NCI-H2196 (cell line): ENCODE data around the gene PRKD1.

Source experiments
- DNase-seq: peaks from one replicate; lab custom pipeline; 2025; ENCODE audit not compliant: unreplicated experiment; lab: John Stamatoyannopoulos, UW

PRKD1 gene

GRCh38 chr14:29627137-29627536, 300.5 kb downstream of the PRKD1 start:
- DNase-seq, result no peak

- DNase-seq, result peak; percentile 37
Observed at GRCh38 chr14:29618323-29619067, 309.2 kb downstream of the PRKD1 start.

GRCh38 chr14:29616922-29617321, 310.7 kb downstream of the PRKD1 start:
- no peak for DNase-seq

- DNase-seq, result no peak
Observed at GRCh38 chr14:29608861-29609260, 318.8 kb downstream of the PRKD1 start.

GRCh38 chr14:29607169-29607568, 320.5 kb downstream of the PRKD1 start:
- DNase-seq, result no peak

- DNase-seq, result no peak
Observed at GRCh38 chr14:29603696-29604095, 324.0 kb downstream of the PRKD1 start.

- DNase-seq, result no peak
Observed at GRCh38 chr14:29601616-29602015, 326.0 kb downstream of the PRKD1 start.

- DNase-seq, result no peak
Observed at GRCh38 chr14:29587761-29588470, 339.7 kb downstream of the PRKD1 start.

GRCh38 chr14:29587046-29587445, 340.6 kb downstream of the PRKD1 start:
- DNase-seq, result no peak

- DNase-seq, result peak; percentile 66
Observed at GRCh38 chr14:29584992-29585391, 342.7 kb downstream of the PRKD1 start.

- DNase-seq, result no peak
Observed at GRCh38 chr14:29580763-29581162, 346.9 kb downstream of the PRKD1 start.

- no peak for DNase-seq
Observed at GRCh38 chr14:29579838-29580237, 347.8 kb downstream of the PRKD1 start.

- DNase-seq, result no peak
Observed at GRCh38 chr14:29576927-29577326, 350.7 kb downstream of the PRKD1 start.

GRCh38 chr14:29569194-29569593, 358.5 kb downstream of the PRKD1 start:
- DNase-seq, result no peak

GRCh38 chr14:29566194-29566593, 361.5 kb downstream of the PRKD1 start:
- no peak for DNase-seq

GRCh38 chr14:29558516-29558915, 369.1 kb downstream of the PRKD1 start:
- no peak for DNase-seq

- no peak for DNase-seq
Observed at GRCh38 chr14:29554335-29554734, 373.3 kb downstream of the PRKD1 start.

GRCh38 chr14:29553427-29553826, 374.2 kb downstream of the PRKD1 start:
- DNase-seq, result no peak

GRCh38 chr14:29548948-29549370, 378.7 kb downstream of the PRKD1 start:
- peak; percentile 75 for DNase-seq

GRCh38 chr14:29545714-29546113, 381.9 kb downstream of the PRKD1 start:
- DNase-seq, result no peak

GRCh38 chr14:29536886-29537511, 390.6 kb downstream of the PRKD1 start:
- peak; percentile 36 for DNase-seq

- DNase-seq, result no peak
Observed at GRCh38 chr14:29529418-29529817, 398.2 kb downstream of the PRKD1 start.
